Neural cell (in vitro differentiated cells): ENCODE results near the gene TFB1M.

Experiments
- EZH2 ChIP-seq: fragments of 200-600, 300-800 bp; shearing (Covaris generic), sonication (generic); IDR thresholded peaks from 2 replicates; pipeline ENCODE4 v1.6.1; 2014; ENCODE audit warnings: antibody characterized with exemption, low read length, borderline replicate concordance, mild to moderate bottlenecking; ENCODE audit not compliant: insufficient read depth, poor library complexity, severe bottlenecking
- MXI1 ChIP-seq: fragments of 450-650 bp; conservative IDR thresholded peaks from 2 replicates; pipeline ENCODE4 v1.6.1; 2014; ENCODE audit warnings: antibody characterized with exemption, mild to moderate bottlenecking; ENCODE audit not compliant: poor library complexity, severe bottlenecking
- POLR2AphosphoS5 ChIP-seq: IDR thresholded peaks from 2 replicates; pipeline ENCODE4 v1.6.1; 2012
- RAD21 ChIP-seq: fragments of 450-650 bp; conservative IDR thresholded peaks from 2 replicates; pipeline ENCODE4 v1.6.1; 2014; ENCODE audit warnings: antibody characterized with exemption, mild to moderate bottlenecking, moderate library complexity
- TAF1 ChIP-seq: IDR thresholded peaks from 2 replicates; pipeline ENCODE4 v1.6.1; 2012; ENCODE audit warnings: low read depth
- TF ChIP-seq, protein P1 (sequence below): fragments of 450-650 bp; IDR thresholded peaks from 2 replicates; pipeline ENCODE4 v1.5.1; 2014; ENCODE audit warnings: antibody characterized with exemption, mild to moderate bottlenecking, moderate library complexity; ENCODE audit not compliant: poor library complexity, severe bottlenecking

DNA sequence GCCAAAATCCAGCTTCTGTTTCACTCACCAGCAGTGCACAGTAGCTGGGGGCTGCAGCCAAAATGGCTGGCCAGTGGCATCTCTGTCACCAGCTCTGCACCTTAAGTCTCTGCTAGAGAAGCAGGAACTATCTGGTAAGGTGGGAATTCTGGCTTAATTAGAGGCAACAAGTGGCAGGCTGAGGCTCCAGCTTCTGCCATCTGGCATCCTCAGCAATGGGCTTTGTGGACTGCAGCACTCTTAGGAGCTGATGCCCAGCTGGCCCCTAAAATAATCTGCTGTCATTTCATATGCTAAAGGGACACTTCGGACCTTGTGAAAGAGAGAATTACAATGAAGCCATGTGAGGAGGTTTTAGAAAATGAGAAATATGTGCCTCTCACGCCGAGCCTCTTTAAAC is 55.1 kb downstream of the TFB1M start:
- TF ChIP-seq POLR2AphosphoS5 (no peak), EZH2 (no peak), RAD21 (no peak), TAF1 (no peak), MXI1 (no peak)
- TF ChIP-seq, protein P1, sequence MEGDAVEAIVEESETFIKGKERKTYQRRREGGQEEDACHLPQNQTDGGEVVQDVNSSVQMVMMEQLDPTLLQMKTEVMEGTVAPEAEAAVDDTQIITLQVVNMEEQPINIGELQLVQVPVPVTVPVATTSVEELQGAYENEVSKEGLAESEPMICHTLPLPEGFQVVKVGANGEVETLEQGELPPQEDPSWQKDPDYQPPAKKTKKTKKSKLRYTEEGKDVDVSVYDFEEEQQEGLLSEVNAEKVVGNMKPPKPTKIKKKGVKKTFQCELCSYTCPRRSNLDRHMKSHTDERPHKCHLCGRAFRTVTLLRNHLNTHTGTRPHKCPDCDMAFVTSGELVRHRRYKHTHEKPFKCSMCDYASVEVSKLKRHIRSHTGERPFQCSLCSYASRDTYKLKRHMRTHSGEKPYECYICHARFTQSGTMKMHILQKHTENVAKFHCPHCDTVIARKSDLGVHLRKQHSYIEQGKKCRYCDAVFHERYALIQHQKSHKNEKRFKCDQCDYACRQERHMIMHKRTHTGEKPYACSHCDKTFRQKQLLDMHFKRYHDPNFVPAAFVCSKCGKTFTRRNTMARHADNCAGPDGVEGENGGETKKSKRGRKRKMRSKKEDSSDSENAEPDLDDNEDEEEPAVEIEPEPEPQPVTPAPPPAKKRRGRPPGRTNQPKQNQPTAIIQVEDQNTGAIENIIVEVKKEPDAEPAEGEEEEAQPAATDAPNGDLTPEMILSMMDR = no peak
